Loucy (cell line): ENCODE measurements around the gene NTNG1.

ENCODE experiments used
- CTCF ChIP-seq: fragments of 200-600 bp; sonication (generic); conservative IDR thresholded peaks from 2 replicates; pipeline ENCODE4 v1.5.1; 2014; ENCODE audit warnings: mild to moderate bottlenecking, antibody characterized with exemption, low read length
- EZH2phosphoT487 ChIP-seq: fragments of 200-600 bp; IDR thresholded peaks from 2 replicates; pipeline ENCODE4 v1.6.1; 2018; ENCODE audit warnings: antibody characterized with exemption, mild to moderate bottlenecking, moderate library complexity, borderline replicate concordance

GRCh38 chr1:107228704-107229371 lies 88.0 kb downstream of the NTNG1 start:
- no peak for TF ChIP-seq CTCF
- TF ChIP-seq EZH2phosphoT487, result no peak
